Activated CD4-positive, alpha-beta T cell treated with anti-CD3 and anti-CD28 coated beads, Interleukin-2, amount 10 ng/mL, durations not matched to agents 24 days and 14 days (primary cell): Measurements from ENCODE around the gene MPIG6B. TPM values are rescaled to one million over a fixed set of nuclear protein-coding genes. Genes with fewer than 3 reads are reported as not detected.

ENCODE experiments used
- DNase-seq: peaks from one replicate; pipeline ENCODE4 v3.0.0; 2022
- H3K27ac Mint-ChIP-seq: one replicate; pipeline ENCODE4 v1.8.0; 2022; ENCODE audit warnings: mild to moderate bottlenecking, mixed read lengths
- H3K27me3 Mint-ChIP-seq: one replicate; pipeline ENCODE4 v1.8.0; 2022; ENCODE audit warnings: mixed read lengths
- H3K36me3 Mint-ChIP-seq: one replicate; pipeline ENCODE4 v1.8.0; 2022; ENCODE audit warnings: low read depth, mild to moderate bottlenecking, mixed read lengths
- H3K4me1 Mint-ChIP-seq: one replicate; pipeline ENCODE4 v1.8.0; 2021; ENCODE audit warnings: mixed read lengths
- H3K4me3 Mint-ChIP-seq: one replicate; pipeline ENCODE4 v1.8.0; 2022; ENCODE audit warnings: mild to moderate bottlenecking, moderate library complexity, mixed read lengths
- H3K9me3 Mint-ChIP-seq: one replicate; pipeline ENCODE4 v1.8.0; 2021; ENCODE audit warnings: mixed read lengths
- intact Hi-C: fragments of 100-400 bp; cut with micrococcal nuclease; formaldehyde crosslinking; loops from one replicate; pipeline ENCODE4 v1.15.1; 2023
- total RNA-seq: library from RNA; stranded (reverse); gene quantifications from 2 replicates; pipeline ENCODE4 v1.2.3, GENCODE V29; 2022

The MPIG6B gene
- total RNA-seq, 1 donor from 2014 or later: not detected

- Mint-ChIP-seq H3K27ac (no peak overlapping the region), H3K4me3 (no peak overlapping the region), H3K27me3 (no peaks in the 10 kb centered on the region), H3K36me3 (peaks cover 56% of the 10 kb centered on the region), H3K9me3 (no peaks in the 10 kb centered on the region), H3K4me1 (peaks cover 53% of the 10 kb centered on the region)
- DNase-seq: no peak
- intact Hi-C loops: loop anchor here (10.0 kb wide), 2 partner anchors 1473 to 1583 kb away; partner anchors contain the start of genes HSD17B8, RING1, RXRB and SLC39A7
These were observed 8.9 kb downstream of the MPIG6B start for GRCh38 chr6:31732029-31732428.

GRCh38 chr6:31733734-31734133 lies 10.6 kb downstream of the MPIG6B start:
- Mint-ChIP-seq H3K27ac (peak overlapping the region; percentile 59), H3K27me3 (no peaks in the 10 kb centered on the region), H3K9me3 (no peaks in the 10 kb centered on the region), H3K4me3 (peak overlapping the region; percentile 98), H3K36me3 (peaks cover 48% of the 10 kb centered on the region), H3K4me1 (peaks cover 57% of the 10 kb centered on the region)
- intact Hi-C loops: loop anchor here (2.0 to 10.0 kb wide), 3 partner anchors 101 to 1581 kb away; partner anchors contain the start of genes HSD17B8, RING1, RXRB and SLC39A7
- no peak for DNase-seq

DNA sequence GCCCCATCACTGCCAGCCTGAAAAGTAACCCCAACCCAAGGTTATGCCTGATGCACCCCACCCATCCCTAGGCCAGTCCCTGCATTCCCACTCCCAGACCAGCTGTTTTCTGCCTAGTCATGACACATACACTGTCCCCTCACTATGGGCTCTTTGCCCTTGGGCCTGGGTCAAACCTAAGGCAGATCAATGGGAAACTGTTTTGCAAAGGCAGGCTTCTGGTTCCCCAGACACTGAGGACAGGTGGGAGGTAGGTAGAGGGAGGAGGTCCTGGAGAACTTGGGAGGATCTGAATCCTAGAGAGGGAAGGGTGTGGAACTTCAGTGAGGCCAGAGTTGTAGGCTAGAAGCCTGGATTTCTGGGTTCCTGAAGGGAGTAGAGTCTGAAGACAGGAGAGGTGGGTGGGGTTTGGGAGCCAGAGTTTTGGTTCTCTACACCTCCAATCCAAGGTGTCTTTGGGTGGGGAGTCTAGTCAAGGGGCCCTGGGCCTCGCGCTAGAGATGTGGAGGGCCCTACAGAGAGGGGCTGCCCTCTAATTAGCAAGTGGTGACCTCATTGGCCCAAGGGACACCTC lies 11.2 kb downstream of the MPIG6B start:
- DNase-seq: peak; percentile 60
- Mint-ChIP-seq H3K4me1 (peaks cover 58% of the 10 kb centered on the region), H3K9me3 (no peaks in the 10 kb centered on the region), H3K36me3 (peaks cover 48% of the 10 kb centered on the region), H3K27ac (peak overlapping the region; percentile 93), H3K4me3 (peak overlapping the region; percentile 98), H3K27me3 (no peaks in the 10 kb centered on the region)
- intact Hi-C loops: loop anchor here (2.0 to 10.0 kb wide), 3 partner anchors 100 to 1580 kb away; partner anchors contain the start of genes HSD17B8, RING1, RXRB and SLC39A7

GRCh38 chr6:31734821-31735406 lies 11.7 kb downstream of the MPIG6B start:
- Mint-ChIP-seq H3K4me1 (peaks cover 61% of the 10 kb centered on the region), H3K4me3 (peak overlapping the region; percentile 98), H3K27me3 (no peaks in the 10 kb centered on the region), H3K9me3 (no peaks in the 10 kb centered on the region), H3K27ac (peak overlapping the region; percentile 93), H3K36me3 (peaks cover 50% of the 10 kb centered on the region)
- peak; percentile 89 for DNase-seq
- intact Hi-C loops: loop anchor here (2.0 to 10.0 kb wide), 5 partner anchors 100 to 1580 kb away; partner anchors contain the start of genes ATP6V1G2, HSD17B8, LTB and NFKBIL1

DNA sequence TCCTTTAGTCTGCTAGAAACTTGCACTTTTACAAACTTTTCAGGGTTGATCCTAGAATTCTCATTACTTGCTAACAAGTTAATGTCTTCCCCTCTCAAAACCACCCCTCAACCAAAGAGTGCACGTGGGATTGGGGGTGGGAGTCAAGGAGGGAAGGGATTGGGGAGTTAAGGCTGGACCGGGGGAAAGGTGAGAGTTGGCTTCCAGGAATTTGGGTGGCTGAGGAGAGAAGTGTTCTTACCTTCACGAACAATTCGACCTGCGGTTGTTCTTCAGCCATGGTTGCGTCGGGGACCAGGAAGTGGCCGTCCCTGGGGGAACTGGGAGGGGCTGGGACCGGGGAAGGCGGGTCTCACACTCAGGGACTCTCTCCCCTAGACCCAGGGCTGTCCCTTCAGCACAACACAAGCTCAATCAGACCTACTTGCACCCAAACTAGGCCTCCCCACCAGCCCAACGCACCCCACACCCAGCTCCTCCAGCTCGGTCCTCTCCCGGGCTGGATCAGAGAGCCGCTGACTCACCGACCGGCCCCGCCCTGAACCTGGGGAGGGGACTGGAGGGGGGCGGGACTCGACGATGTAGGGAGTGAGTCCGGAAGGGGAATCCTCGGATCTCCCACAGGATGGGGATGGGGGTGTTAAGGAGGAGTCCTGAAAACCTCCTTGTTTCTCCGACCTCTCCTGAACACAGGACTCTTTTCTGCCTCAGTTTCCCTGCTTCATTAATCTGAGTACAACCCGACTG lies 13.0 kb downstream of the MPIG6B start, which contains the start of gene CLIC1:
TSS of gene CLIC1 (minus strand) at position 510 of the 747 bp plus-strand sequence. CDS start at position 280, 230 bp downstream.
- Mint-ChIP-seq H3K4me1 (peaks cover 64% of the 10 kb centered on the region), H3K36me3 (peaks cover 51% of the 10 kb centered on the region), H3K27me3 (no peaks in the 10 kb centered on the region), H3K4me3 (peak within 1 kb of the TSS; percentile 98), H3K9me3 (no peaks in the 10 kb centered on the region), H3K27ac (peak within 1 kb of the TSS; percentile 93)
- DNase-seq: peak; percentile 95
- intact Hi-C loops: loop anchor here (1.0 to 10.0 kb wide), 6 partner anchors 33 to 1579 kb away; partner anchors contain the start of genes ABHD16A, ATP6V1G2, GPANK1 and HSD17B8

GRCh38 chr6:31736768-31737314 lies 13.7 kb downstream of the MPIG6B start:
- H3K9me3 Mint-ChIP-seq: no peaks in the 10 kb centered on the region
- H3K27me3 Mint-ChIP-seq: no peaks in the 10 kb centered on the region
- DNase-seq: peak; percentile 70
- H3K36me3 Mint-ChIP-seq: peaks cover 53% of the 10 kb centered on the region
- peak overlapping the region; percentile 93 for H3K27ac Mint-ChIP-seq
- intact Hi-C loops: loop anchor here (1.0 to 10.0 kb wide), 6 partner anchors 34 to 1578 kb away; partner anchors contain the start of genes ABHD16A, ATP6V1G2, GPANK1 and HSD17B8
- H3K4me3 Mint-ChIP-seq: peak overlapping the region; percentile 98
- H3K4me1 Mint-ChIP-seq: peaks cover 68% of the 10 kb centered on the region

DNA sequence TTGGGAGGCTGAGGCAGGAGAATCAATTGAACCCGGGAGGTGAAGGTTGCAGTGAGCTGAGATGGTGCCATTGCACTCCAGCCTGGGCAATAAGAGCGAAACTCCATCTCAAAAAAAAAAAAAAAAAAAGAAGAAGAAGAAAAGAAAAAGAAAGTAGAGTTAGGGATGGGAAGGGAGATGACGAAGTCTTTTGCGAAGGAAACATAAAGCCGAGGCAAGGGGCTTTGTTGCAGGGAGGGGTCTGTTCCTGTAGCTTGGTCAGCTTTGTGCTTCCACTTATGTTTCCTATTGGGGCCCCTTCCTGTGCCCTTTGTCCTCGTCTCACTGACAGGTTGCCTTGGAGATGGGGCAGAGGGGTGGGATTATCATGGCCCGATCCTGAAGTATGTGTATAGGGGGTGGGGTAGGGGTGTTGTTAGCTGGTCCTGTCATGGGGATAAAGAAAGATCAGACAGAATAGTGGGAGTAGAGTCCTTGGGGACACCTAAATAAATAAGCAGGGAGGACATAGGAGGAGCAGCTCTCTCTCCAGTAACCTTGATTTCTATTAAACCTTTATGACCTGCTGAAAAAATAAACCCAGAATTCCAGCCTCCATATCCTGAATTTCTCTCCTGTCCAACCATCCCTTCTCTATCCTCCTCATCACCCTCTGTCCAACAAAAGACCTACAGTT lies 14.3 kb downstream of the MPIG6B start:
- peaks cover 51% of the 10 kb centered on the region for H3K36me3 Mint-ChIP-seq

GRCh38 chr6:31737991-31738979 lies 15.1 kb downstream of the MPIG6B start:
- peak; percentile 92 for DNase-seq
- Mint-ChIP-seq H3K4me1 (peaks cover 65% of the 10 kb centered on the region), H3K27ac (peak overlapping the region; percentile 93), H3K36me3 (peaks cover 56% of the 10 kb centered on the region), H3K9me3 (no peaks in the 10 kb centered on the region), H3K4me3 (peak overlapping the region; percentile 98), H3K27me3 (no peaks in the 10 kb centered on the region)
- intact Hi-C loops: loop anchor here (1.0 to 10.0 kb wide), 9 partner anchors 9 to 1577 kb away; partner anchors contain the start of genes ATP6V1G2, DDAH2, GPANK1 and HSD17B8

More for the DNA sequence above, 14.3 kb downstream of the MPIG6B start:
- no peaks in the 10 kb centered on the region for H3K27me3 Mint-ChIP-seq
- H3K4me1 Mint-ChIP-seq: peaks cover 64% of the 10 kb centered on the region
- no peaks in the 10 kb centered on the region for H3K9me3 Mint-ChIP-seq
- H3K4me3 Mint-ChIP-seq: peak overlapping the region; percentile 98
- peak; percentile 80 for DNase-seq
- intact Hi-C loops: loop anchor here (2.0 to 10.0 kb wide), 5 partner anchors 73 to 1577 kb away; partner anchors contain the start of genes ATP6V1G2, GPANK1, HSD17B8 and LTB
- H3K27ac Mint-ChIP-seq: peak overlapping the region; percentile 93

DNA sequence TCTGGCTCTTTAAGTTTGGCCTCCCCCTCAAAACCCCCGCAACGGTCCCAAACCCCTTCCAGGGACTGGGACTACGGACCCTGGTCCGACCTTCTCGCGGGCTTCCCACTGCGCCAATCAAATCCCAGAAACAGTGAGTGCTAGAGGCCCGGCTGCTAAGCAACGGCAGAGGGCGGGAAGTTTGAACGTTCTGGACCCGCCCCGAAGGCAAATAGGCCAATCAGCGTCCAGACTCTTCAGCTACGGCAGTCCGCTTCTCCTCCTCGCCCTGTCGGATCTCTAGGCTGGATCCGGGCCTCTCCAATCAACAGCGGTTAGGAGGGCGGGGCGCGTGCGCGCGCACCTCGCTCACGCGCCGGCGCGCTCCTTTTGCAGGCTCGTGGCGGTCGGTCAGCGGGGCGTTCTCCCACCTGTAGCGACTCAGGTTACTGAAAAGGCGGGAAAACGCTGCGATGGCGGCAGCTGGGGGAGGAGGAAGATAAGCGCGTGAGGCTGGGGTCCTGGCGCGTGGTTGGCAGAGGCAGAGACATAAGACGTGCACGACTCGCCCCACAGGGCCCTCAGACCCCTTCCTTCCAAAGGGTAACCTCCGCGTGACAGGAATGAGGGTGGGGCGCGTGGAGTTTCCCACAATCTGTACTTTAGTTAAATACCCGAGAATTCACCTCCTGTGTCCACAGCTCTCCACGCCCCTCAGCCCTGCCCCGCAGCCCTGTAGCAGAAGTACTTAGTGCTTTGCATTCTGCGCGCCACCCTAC lies 16.6 kb downstream of the MPIG6B start, which contains the start of gene MSH5:
TSS of gene MSH5 (plus strand) at position 367 of the 758 bp plus-strand sequence. CDS start 462 bp downstream, outside the sequence.
- Mint-ChIP-seq H3K4me3 (peak within 1 kb of the TSS; percentile 98), H3K36me3 (peaks cover 50% of the 10 kb centered on the region), H3K27ac (peak within 1 kb of the TSS; percentile 93), H3K27me3 (no peaks in the 10 kb centered on the region), H3K9me3 (no peaks in the 10 kb centered on the region), H3K4me1 (peaks cover 54% of the 10 kb centered on the region)
- DNase-seq: peak; percentile 99
- intact Hi-C loops: loop anchor here (1.0 to 10.0 kb wide), 8 partner anchors 29 to 1575 kb away; partner anchors contain the start of genes ATP6V1G2, HSD17B8, LTB and LY6G5C

DNA sequence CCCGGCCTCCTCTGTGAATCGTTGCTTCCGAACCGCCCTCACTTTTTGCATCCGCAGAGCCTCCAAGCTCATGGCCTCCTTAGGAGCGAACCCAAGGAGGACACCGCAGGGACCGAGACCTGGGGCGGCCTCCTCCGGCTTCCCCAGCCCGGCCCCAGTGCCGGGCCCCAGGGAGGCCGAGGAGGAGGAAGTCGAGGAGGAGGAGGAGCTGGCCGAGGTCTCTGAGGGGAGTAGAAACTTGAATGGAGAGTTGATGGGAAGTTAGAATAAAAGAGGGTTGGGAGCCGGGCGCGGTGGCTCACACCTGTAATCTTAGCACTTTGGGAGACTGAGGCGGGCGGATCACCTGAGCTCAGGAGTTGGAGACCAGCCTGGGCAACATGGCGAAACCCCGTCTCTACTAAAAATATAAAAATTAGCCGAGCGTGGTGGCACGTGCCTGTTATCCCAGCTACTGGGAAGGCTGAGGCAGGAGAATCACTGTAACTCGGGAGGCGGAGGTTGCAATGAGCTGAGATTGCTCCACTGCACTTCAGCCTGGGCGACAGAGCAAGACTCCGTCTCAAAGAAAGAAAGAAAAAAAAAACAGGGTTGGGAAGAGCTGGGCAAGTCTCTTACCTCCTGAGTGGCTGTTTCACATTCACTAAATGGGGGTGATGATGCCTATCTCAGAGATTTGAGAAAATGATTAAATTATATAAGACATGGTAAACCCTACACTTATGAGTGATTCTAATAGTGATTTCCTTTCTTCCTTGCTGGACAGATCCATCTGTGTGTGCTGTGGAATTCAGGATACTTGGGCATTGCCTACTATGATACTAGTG lies 17.4 kb downstream of the MPIG6B start:
- intact Hi-C loops: no loop called here
- H3K27ac Mint-ChIP-seq: peak overlapping the region; percentile 93
- peak overlapping the region; percentile 98 for H3K4me3 Mint-ChIP-seq
- no peaks in the 10 kb centered on the region for H3K9me3 Mint-ChIP-seq
- H3K4me1 Mint-ChIP-seq: peaks cover 58% of the 10 kb centered on the region
- DNase-seq: peak; percentile 87
- no peaks in the 10 kb centered on the region for H3K27me3 Mint-ChIP-seq
- peaks cover 50% of the 10 kb centered on the region for H3K36me3 Mint-ChIP-seq
